GM21529 (cell line): ENCODE data around the gene MAP3K13.
A peak's percentile ranks its signal among the peaks of the same experiment; 100 is the strongest.
"Not testable (repeated sequence)": the region's sequence is repeated elsewhere in the genome, so short reads cannot be mapped to it uniquely, and the experiment has no call there.

ENCODE experiments used
- ATAC-seq: cut with Tn5 transposase; IDR thresholded peaks from one replicate; pipeline ENCODE4 v1.9.1; 2021; ENCODE audit not compliant: unreplicated experiment

The MAP3K13 gene

DNA sequence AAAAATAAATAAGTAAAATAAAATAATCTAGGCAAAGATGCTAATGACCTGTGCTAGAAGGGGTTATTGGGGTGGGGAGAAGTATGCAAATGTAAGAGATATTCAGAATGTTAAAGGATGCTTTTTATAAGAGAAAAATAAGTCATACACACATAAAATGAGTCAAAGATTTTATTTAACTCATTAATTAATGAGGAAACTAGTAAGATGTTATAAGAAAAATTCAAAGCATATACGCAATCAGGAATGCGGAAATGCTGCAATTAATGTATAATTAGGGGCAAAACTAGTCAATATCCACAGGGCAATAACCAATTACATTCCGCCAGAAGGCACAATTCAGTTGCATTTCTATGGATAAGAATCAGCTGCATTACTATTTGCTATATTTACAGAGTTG is 30.1 kb downstream of the MAP3K13 start:
- no peak for ATAC-seq

DNA sequence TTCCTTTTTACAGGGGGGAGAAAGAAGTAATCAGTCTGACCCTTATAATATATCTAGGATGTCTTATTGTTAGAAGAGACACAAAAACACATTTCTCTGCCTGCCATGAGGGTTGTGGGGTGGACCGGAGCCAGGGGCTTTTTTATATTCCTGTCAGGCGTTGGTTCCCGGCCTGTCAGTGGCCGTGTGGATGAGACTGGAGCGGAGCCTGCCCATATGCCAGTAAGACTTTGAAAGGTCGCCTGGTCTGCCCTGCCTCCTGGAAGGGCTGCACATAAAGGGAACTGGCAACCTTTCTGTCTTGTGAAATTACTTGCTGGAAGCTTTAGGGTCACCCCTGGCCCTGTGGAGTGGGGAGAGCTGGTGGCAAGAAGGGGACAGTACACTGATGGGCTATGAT is 34.7 kb downstream of the MAP3K13 start:
- no peak for ATAC-seq

DNA sequence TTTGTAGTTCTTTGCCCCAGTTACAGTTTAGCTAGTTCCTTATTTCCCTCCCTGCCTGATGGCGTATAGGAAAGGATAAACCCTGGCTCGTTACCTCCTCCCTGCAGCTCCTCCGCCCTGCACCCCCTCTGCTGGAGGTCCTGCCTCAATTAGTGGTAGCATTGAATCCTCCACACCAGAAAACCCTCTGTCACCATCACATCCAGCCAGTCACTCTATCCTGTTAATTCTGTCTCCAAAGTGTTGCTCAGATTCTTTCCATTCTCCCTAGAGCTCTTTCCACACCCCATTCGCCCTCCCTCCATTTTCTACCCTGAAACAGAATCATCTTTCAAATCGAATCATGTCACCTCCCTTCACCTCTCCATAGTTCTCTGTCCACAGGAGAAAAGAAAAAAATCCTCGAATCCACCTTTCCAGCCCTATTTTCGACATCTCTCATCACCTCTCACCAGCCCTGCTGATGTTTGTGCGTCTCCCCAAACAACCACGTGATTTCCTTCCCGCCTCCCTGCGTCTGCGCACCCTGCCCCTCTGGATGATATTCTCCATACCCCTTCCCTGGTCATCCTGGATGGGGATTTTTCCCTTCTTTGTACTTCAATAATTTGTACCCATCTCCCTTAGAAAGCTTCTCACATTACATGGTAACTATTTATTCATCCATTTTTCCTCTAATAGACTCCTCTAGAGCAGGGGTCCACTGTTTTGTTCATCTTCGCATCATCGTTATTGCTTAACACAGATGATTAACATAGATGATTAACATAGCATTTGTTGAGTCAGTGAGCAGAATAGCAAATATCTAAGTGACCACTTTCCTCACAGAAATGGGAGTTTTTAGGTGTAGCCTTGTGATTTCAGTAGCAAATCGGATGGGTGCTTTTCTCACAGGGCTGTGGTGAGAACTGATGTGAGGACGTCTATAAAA is 37.1 kb downstream of the MAP3K13 start:
- no peak for ATAC-seq

DNA sequence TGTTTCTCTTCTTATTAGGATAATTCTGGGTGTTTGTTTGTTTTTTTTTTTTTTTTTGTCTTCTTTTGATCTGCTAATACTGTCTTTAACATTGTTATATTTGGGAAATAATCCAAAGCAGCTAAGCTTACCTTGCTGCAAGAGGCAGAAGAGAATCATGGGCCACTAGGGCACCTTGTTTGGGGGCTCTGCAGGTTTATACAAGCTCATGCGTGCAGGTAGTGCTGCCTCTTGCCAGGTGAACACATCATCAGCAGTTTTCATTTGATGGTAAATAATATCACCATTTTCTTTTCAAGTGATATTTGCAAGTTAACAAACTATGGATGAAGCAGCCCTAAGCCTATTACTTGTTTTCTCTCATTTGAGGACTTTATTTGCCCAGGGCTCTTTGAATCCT is 37.9 kb downstream of the MAP3K13 start:
- no peak for ATAC-seq

DNA sequence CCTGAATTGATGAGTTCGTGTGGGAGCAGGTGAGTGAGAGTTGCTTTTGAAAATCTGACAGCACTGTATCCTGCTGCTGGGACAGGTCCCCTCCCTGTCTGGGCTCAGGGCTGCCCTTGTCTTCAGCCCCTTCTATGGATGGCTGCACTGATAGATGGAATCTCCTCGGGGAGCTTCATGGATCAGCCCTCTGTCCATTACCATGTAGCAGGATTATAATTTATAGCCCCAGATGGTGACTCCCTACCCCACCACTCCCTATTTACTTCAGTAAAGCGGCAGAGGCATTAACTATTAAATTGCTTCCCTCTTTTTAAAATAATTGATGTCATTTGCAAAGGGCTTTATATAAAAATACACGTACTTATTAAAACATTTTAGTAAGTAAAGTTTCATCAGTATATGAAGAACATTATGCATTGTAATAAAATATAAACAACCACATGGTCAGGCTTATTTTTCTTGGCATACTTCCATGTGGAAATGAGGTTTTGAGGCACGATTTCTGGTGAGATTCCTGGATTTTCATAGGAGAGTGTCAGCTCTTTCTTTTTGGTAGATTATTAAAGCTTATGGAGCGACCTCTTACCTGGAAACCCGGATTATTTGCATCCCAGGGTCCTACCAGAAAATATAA is 38.5 kb downstream of the MAP3K13 start:
- no peak for ATAC-seq

DNA sequence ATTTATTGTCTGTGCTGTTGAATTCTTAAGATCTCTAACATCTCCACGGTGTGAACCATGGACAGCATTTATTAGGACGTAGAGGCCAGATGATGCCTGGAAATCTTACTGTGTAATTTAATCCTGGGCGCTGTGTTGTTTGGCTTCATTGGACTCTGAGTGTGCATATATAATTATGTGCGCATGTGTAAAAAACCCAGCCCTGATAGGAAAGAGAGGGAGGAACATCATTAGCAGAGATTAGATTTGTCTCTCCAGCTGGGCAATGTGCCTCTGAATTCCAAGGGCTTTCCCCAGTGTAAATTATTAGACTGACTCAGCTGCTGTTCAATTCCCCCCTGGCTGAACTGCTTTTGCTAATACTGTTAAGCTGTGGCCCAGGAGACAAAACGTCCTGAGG is 39.6 kb downstream of the MAP3K13 start:
- no peak for ATAC-seq

DNA sequence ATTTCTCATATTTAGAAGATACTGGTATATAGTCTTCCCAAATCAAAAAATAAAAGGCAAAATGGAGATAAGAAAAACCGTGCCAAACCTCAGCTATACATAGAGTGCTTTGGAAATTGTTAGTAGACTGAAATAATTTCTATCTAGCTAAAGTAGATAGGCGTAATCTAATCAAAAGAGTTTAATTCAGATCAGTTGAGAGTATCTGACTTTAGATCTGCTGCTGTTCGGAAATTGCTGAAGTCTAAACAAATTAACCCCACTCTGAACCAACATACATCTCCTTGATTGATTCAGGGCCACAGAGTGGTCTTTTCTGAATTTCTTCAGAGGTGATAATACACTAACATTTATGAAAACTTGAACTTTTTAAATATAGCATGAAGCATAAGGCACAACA is 40.1 kb downstream of the MAP3K13 start:
- ATAC-seq: no peak

DNA sequence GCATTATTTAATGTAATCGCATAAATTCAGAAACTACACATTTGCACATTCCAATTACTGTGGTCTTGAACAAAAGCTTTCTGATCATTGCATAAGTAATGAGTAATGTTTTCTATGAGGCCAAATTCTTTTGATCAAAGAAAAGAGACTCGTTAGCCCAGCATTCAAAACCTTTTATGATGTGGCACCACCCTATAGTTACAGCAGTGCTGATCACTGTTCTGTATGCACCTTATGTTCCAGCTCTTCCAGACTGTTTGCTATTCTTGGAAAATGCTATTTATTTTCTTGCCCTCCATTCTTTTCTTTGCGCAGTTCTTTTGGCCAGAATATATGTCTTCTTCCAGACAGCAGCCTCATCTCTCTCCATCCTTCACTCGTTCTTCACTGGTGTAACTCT is 42.3 kb downstream of the MAP3K13 start:
- no peak for ATAC-seq

DNA sequence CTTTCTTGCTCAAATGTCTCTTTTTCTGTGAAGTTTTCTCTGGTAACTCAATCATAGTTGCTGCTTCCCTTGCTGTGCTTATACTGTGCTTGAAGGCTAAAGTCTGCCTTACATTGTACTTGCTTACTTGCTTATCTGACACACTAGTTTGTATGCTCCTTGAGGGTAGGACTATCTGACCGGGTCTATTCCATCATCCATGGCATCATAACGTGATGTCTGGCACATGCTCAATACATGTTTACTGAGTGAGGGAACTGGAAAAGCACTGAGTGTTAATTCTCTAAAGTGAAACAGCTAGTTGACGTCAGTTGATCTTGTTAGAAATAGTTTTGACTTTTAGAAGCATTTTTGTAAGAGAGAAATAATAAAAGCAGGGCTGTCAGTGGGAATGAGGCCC is 42.7 kb downstream of the MAP3K13 start:
- no peak for ATAC-seq

DNA sequence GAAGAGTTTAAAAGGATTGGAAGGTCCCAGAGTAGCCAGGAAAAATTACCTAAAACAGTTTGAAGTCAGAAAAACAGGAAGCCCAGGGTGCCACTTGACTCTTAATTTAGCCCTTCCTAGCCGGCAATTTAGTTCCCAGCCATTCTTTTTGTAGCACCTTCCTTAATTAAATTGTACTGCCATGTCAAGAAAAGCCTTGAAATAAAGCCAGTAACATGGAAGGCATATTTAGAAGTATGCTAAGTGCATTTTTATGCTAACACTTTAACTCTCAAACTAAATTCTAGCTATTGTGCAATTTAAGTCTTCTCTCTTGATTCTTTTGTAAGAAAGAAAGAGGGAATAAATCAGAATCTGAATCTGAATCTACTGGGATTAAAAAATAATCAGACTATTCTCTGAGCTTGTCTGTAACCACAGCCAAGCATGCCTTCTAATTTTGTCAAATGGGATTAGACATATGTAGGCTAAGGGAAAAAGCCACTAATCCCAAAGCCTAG is 43.2 kb downstream of the MAP3K13 start:
- ATAC-seq: no peak

DNA sequence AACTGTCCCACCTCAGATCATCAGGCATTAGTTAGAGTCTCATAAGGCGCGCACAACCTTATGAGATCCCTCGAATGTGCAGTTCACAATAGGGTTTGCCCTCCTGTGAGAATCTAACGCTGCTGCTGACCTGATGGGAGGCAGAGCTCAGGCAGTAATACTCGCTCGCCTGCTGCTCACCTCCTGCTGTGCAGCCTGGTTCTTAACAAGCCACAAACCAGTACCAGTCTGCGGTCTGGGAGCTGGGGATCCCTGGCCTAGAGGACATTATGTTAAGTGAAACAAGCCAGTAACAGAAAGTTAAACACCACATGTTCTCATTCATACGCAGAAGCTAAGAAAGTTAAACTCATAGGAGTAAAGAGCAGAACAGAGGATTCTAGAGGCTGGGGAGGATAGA is 47.0 kb downstream of the MAP3K13 start:
- ATAC-seq: no peak

DNA sequence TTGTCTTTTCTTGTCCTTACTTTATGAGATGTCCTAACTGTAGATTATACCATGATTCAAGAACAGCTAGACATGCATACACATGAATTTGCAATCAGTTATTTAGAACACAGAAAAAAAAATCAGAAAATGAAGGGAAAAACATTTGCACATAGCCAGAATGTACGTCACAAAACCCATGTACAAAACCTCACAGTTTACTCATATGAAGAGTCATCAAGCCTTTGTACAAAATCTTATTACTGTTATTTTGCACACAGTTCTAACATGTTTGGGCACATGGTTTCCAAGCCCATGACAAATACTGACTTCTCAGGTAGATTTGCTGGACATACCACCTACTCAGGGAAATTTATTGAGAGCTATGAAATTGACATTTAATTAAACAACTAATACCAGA is 48.2 kb downstream of the MAP3K13 start:
- no peak for ATAC-seq

DNA sequence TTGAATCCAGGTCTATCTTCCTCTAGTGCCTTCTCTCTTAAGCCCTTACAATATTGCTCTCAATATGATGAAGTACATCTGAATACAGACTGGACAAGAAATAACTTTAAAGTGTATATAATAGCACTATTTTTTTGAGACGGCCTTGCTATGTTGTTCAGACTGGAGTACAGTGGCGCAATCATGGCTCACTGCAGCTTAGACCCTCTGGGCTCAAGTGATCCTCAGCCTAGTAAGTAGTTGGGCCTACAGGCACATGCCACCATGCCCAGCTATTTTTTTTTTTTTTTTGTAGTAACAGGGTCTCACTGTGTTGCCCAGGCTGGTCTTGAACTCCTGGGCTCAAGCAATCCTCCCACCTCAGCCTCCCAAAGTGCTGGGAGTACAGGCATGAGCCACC is 53.6 kb downstream of the MAP3K13 start:
- no peak for ATAC-seq

DNA sequence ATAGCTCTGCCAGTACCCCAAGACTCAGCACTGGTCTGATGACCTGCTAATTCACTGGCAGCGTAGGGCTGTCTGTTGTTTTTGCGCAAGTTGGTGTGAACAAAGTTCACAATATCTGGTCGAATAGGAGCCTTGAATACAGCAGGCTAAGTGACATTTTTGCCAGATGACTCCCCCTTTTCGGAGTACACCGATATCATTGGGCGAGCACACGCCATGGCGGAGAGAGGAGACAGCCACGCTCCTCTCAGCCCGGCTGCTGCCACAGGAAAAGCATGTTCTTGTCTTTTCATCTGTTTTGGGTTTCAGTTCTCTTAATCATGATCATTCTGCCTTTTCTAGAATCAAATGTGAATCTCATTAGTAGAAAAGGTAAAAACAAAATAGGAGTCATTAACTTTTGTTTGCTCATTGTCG is 55.6 kb downstream of the MAP3K13 start:
- not testable (repeated sequence) for ATAC-seq

DNA sequence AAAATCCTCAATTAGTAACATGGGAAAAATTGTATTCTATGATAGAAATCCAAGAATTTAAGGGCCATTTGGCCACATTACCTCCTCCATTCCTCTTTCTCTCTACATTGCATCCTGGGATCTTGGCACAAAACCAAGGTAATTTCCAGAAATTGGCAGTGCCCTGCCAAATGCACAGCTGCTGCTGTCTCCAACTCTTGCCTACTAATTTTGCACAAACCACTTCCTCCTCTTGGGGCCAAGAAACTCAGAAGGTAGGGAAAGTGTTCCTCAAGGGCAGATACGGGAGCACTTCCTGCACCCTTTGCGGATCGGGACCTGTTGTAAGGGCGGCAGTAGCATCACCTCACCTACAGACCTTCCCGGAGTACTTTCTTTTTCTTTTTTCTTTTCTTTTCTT is 57.8 kb downstream of the MAP3K13 start:
- no peak for ATAC-seq

DNA sequence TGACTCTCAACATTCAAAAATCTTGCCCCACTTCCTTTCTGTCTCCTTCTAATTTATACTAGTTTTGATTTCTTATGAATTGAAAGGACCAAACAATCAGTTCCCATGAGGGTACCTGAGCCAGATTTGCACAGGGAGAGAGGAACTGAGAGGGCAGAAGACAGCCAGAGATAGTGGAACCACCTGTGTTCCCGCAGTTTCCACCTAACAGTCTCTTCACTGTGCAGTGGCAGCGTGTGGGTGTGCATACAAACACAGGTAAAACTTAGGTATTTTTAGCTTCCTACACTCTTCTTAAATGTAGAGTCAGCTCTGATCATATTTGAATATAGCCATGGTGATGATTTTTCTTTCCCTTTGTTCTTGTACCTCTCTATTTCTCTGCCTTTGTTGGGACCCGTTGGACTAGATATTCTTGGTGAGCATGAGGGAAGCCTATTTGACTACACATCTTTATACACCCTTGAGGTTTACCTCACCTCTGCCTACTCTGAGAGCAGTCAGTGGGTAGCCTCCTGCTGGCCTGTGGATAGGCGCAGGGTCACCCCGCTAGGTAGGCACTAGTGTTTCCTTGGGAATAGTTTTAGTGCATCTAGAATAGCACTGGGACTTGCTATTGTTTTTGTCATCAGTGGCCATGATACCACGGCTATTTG is 58.8 kb downstream of the MAP3K13 start:
- peak; percentile 82 for ATAC-seq

DNA sequence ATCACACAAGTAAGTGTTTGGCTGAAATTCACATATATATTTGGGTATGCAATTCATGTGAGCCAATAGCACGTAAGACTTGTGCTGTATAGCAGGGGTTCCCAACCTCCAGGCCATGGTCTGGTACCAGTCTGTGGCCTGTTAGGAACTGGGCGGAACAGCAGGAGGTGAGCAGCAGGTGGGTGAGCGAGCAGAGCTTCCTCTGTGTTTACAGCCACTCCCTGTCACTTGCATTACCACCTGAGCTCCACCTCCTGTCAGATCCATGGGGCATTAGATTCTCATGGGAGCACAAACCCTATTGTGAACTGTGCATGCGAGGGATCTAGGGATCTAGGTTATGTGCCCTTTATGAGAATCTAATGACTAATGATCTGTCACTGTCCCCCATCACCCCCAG is 59.7 kb downstream of the MAP3K13 start:
- no peak for ATAC-seq

DNA sequence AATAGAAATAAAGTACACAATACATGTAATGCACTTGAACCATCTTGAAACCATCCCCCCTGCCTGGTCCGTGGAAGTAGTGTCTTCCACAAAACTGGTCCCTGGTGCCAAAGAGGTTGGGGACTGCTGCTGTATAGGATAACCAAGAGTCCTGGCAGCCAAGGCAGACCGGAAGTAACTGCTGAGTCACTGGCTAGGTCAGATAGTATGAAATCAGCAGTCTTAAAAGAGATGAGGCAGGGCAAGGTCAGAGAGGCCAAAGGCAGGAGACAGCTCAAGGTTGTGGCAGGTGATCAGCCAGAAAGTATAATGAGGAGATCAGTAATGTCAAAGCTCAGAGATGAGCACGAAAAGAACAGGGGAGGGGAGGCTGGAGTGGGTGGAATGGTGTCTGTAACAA is 60.2 kb downstream of the MAP3K13 start:
- ATAC-seq: peak; percentile 64

DNA sequence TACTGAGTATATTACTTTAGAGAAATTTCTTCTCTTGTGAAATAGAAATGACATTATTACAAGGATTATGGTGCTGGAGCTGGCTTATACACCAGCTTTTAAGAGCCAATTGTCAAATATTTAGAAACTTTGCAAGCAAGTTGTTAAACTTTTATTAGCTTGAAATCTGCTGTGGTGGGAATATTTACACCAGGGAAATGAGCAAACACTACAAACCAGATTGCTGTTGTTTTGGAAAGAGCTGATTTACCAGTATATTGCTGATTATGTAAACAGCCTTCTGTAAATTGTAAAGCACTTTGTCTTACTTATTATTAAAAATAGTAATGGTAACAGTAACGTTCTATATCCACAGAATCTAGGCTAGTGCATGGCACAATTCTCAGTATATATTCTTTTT is 61.5 kb downstream of the MAP3K13 start:
- no peak for ATAC-seq

DNA sequence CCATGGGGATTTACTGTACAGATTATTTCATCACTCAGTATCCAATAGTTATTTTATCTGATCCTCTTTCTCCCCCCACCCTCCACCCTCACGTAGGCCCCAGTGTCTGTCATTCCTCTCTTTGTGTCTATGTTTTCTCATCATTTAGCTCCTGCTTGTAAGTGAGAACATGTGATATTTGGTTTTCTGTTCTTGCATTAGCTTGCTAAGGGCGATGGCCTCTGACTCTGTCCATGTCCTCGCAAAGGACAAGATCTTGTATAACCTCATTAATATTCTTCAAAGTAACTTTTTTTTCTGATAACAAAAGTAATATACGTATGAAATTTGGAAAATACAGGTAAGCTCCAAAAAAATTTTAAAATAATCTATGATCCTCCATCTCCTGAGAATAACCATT is 67.4 kb downstream of the MAP3K13 start:
- ATAC-seq: no peak

DNA sequence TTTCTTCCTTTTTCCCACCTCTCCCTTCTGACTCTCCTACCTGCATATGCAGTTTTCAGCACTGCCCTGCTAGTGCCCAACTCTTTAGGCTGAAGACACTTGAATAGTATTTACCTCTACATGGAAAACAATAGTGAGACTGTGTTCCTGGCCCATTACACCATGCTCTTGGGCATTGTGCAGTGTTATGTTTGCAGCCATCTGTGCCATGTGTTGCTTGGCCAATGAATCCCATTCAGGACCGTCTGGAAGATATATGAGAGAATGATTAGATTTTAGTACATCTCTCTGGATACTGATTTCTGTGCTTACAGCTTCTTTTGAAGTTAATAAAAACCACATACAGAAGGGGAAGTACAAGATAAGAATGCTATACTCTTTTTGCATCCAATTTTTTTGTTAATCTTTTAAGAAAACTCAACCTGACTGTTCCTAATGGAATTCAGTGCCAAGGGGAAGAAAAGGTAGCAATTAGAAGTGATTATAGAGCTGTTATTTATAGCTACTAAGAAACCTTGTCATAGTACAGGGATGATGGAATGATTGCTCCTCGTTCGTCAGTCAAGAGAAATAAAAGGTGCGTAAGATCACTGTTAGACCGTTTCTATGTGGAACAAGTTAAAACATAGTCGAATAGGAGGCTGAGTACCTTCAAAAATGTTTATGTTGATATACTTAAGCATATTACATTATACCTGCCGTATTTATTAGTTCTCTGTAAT is 77.0 kb downstream of the MAP3K13 start:
- ATAC-seq: no peak
